GM21360 (cell line): ENCODE results near the gene SHC1.

Experiments used
- ATAC-seq: cut with Tn5 transposase; IDR thresholded peaks from one replicate; pipeline ENCODE4 v1.9.1; 2021; ENCODE audit warnings: mild to moderate bottlenecking, moderate library complexity; ENCODE audit not compliant: unreplicated experiment

SHC1 gene

DNA sequence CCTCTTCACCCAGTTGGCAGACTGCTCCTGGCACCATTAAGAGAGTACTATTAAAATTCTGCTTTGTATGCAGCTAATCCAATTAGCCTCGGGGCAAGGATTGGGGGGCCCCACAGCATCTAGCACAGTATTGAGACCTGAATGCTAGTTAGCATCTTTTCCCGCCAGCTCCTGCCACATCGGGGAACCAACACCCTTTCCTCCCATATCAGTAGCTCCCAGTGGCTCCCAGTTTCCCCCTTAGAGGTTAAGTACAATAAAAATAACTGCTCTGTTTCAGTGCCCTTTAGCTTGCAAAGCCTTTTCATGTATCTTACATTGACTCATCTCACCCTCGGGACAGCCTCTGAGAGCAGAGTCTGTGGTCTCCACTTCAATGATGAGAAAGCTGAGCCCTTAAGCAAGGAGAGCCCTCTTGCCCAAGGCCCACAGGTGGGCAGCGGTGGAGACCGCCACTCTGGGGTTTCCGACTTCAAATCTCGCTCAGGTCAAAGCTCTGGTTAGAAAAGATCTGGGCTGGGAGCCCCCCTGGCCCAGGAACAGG lies 29.8 kb downstream of the SHC1 start:
- no peak for ATAC-seq

DNA sequence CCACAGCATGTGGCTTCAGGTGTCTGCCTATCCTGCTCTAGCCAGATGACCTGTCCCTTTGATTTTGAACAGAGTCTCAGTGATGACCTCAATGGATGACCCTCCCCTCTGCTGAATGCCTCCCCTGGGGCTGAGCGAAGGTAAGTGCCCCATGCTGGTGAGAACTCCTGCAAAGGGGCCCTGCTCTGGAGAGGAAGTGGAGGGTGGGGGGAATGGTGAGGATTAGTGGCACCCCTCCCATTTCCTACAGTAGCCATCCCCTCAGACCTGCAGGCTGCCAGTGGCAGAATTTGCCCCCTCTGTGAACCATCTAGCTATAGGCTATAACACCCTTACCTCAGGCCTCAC lies 30.4 kb downstream of the SHC1 start:
- no peak for ATAC-seq

DNA sequence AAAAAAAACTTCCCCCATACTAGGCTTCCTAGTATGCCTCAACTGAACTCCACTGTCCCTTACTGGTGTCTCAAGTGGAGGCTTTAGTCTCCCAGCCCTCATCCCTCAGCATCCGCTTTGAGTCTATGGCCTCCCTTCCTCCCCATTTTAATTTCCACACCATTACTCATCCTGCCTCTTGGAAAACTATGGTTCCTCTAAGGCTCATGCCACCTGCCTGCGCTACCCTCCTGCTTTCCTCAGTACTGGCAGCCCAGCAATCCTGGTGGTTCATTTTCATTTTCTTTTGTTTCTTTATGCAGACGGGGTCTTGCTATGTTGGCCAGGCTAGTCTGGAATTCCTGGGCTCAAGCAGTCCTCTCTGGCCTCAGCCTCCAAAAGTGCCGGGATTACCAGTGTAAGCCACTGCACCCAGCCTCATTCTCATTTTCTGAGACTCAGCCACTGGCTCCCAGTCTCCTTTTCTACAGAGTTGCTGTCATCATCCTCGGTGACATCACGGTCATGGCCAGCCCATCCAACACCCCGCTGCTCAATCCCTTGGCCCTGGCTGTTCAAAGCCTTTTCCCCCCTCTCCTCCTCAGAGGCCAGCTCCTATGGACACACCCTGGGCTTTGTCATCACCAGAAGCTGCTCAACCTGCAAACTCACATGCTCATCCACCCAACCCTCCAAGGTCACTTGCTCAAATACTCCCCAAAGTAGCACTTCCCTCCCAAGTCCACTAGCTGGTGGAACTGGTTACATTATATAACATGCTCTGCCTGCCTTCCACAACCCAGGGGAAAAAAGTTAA lies 31.7 kb downstream of the SHC1 start:
- ATAC-seq = no peak

DNA sequence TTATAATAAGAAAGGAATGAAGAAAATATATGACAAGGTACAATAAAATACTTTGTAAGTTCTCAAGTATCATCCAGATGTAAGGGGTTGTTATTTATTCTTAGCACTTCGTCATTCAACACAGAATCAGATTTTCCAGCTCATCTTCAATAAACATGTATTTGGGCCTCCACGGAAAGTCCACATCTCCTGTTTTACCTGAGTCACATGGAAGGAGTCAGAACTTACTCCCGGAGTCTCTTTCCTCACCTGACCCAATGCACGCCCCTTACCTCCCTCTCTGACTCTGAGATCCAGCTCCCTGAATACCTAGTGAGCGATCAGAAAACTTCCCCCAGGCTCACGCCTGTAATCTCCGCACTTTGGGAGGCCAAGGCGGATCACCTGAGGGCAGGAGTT lies 32.6 kb downstream of the SHC1 start:
- no peak for ATAC-seq

DNA sequence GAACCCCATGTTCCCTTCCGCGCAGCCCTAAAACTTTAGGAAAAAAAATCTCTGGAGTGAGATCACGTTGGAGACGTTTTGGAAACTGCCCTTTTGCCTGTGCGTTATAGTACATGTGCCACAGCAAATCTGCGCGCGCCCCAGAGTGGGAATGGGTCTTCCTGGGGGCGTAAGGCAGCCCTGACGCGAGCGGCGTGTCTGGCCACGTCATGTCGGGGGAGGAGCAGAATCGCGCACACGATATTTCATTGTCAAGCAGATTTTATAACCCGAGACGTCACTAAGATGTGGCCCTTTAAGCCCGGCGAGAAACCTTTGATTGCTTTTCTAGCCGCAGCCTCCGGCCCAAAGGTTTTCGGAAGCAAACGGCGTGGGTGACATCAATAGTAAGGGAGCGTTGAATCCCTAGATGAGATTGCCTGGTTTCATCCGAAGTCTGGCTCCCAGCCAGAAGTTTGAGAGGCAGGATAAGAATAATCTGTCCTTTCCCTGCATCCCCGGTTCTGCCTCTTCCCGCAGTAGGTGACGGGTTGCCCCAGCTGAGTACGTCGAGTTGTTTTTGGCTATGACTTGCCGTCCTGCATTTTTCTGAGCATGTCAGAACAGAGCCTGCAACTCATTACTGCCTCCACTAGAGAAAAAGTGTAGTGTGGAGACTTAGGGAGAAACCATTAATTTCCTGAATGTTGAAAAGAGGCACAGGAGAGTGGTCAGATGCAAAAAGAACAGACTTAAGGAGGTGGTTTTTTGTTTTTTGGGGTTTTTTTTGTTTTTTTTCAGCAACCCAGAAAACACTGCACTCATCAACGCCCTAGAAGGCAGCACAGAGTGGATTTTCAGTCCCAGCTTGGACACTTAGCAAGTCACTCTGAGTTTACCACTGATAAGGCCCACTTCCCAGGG lies 33.2 kb downstream of the SHC1 start:
- ATAC-seq = peak; percentile 60

DNA sequence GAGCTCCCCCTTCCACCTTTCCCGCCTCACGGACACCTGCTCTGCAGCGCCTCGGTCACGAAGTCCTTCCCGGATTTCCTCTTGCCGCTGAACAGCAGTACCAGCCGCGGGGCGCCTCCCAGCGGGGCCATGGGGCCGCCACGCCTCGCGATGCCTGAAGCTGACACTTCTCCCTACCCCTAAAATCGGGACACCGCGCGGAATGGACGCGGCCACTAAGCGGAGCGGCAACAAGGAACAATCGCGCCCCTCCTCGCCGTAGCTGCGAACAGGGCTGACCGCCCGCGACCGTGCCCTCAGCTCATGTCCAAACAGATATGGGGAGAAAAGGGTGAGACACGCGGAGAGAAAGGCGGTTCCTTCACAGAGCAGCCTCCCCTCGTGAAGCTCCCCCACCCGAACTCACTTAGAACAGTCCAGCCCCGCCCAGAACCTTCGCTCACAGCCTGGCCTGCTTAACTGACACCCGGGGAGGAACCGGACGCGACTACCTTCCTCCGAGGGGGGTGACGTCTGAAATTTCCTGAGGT lies 33.9 kb downstream of the SHC1 start, which contains the start of gene PMVK:
TSS of gene PMVK (minus strand) at position 165 of the 530 bp plus-strand sequence. CDS start at position 131, 34 bp downstream.
- ATAC-seq = peak; percentile 58

DNA sequence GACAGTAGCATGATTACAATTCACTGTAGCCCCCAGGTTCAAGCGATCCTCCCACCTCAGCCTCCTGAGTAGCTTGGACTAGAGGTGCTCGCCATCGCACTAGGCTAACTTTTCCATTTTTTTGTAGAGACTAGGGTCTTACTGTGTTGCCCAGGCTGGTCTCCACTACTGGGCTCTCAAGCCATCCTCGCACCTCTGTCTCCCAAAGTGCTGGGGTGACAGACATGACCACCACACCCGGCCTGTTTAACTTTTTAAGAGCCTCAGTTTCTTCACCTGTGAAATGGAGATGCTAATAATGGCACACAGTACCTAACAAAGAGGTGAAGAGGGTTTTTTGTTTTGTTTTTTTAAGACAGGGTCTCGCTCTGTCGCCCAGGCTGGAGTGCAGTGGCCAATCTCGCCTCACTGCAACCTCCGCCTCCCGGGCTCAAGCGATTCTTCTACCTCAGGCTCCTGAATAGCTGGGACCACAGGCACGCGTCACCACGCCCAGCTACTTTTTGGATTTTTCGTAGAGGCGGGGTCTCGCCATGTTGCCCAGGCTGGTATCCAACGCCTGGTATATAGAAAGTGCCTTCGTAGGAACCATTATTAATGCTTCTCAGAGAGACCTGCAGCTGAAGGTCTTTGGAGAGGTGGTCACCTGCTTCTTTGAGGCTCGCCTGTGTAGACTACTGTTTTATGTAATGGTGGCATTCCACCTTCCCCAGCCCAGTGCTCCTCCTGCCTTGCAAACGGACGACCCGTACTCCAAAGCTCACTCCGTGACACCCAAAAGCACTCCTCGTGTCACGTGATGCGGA lies 34.6 kb downstream of the SHC1 start:
- ATAC-seq = no peak

DNA sequence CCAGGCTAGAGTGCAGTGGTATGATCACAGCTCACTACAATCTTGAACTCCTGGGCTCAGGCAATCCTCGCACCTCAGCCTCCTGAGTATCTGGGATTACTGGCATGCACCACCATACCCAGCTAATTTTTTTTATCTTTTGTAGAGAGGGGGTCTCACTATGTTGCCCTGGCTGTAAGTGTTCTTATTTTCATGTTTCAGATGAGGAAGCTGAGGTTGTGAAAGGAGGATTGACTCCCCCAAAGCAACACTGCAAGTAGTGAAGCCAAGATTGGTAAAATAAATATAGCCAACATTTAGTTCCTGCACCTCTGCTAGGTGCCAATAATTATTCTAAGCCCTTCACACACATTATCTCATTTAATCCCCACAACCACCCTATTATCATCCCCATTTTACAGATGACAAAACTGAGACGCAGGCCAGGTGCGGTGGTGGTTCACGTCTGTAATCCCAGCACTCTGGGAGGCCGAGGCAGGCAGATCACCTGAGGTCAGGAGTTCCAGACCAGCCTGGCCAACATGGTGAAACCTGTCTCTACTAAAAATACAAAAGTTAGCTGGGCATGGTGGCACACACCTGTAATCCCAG lies 36.1 kb downstream of the SHC1 start:
- ATAC-seq = no peak

DNA sequence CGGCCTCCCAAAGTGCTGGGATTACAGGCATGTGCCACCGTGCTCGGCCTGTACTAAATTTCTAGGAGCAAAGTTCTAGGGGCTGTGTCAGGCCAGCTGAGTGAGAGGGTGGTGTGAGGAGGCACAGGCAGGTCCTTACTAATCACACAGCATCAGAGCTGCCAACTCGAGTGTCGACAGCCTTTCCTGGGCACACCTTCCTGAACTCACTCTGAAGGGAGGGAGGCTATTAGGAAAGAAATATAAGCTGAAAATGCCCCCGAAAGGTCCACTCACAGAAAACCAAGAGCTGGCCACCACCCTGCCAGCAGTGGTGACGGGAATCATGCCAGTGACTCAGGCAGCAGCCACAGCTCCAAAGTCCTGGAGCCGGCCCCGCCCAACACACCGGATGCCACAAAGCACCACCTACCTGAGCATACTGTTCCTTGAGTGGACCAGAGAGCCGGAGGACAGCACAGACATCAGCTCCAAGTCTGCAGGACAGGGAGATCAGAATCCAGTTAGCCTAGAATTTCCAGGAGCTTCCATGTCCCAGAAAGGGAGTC lies 38.5 kb downstream of the SHC1 start:
- ATAC-seq = no peak

DNA sequence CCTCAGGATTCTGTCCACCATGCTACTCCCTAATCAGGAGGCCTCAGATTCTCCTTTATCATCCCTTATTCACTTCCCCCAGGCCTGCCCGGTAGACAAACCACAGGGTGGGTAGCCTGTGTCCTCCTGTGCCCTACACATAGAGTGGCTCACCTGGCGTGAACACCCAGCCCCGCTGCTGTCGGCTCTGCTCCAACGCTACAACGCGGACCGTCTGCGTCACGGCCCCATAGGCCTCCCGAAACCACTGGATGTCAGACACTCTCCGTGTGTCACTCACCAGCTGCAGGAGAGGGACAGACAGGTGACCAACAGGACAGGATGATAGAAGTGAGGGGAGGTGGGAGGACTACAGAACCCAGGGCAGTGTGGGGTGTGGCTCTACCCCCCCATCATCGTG lies 44.3 kb downstream of the SHC1 start:
- no peak for ATAC-seq

DNA sequence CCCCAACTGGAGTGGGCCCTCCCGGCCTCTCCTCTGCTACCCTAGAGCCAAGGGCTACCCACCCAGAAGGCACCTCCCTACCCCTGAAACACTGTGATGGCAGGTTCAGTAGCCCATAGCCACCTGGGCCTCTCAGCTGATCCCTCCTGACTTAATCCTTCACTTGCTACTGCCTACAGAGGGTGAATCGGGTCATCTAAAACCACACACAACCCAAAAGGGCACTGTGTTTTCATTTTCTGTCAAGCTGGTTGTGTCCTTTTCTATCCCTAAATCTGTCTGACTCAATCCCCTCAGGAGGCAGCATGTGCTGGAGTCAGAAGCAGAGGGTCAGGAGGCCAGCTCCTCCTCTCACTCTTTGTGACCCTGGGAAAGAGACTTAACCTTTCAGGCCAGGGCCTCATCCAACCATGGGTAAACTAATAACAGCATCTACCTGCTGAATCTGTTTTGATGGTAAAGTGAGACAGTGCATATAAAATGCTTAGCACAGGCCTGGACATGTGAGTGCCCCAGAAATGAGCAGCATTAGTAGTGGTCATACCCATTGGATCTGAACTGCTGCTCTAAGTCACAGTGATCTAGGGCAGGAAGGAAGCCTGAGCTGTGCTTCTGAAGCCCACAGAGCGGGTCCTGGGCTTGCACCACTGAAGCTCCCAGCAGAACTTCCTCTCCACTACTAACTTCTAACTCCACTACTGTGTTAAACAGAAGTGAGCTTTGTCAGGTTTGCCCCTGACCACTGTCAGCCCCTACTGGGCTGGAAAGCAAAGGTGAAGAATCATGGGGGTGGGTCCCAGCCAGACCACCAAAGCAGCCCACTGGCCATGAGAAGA lies 45.0 kb downstream of the SHC1 start:
- ATAC-seq = no peak

DNA sequence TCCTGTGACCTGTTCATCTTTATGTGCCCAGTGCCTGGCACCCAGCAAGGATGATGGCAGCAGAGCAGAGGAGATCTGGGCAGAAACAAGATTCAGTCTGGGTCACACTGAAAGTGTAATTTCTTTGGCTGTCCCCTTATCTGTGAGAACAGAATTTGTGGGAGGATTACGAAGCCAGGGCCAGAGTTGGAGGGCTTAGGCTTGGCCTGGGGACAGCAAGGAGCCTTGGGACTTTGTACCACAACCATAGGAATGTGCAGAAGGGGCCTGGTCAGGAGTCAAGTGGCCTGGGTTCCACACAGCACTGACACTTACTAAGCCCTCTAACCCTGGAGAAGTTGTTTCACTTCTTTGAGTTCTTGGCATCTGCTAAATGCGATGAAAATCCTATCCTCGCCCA lies 46.9 kb downstream of the SHC1 start:
- no peak for ATAC-seq

DNA sequence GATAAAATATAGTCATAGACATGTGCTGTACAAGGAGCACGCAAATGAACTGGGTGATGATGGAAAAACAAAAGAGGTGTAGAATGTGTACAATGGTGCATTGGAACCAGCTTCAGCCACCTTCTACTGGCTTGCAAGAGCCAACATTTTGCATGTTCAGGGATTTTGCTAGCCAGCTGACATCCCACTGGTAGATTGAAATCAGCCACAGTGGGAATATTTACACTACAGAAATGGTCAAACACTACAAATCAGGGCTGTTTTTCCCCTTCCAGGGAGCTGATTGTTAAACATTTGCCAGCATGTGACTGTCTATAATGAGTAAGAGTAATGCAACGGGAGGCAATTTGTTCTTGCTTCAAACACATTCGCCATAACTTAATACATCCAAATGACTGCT lies 57.3 kb downstream of the SHC1 start:
- ATAC-seq = no peak

DNA sequence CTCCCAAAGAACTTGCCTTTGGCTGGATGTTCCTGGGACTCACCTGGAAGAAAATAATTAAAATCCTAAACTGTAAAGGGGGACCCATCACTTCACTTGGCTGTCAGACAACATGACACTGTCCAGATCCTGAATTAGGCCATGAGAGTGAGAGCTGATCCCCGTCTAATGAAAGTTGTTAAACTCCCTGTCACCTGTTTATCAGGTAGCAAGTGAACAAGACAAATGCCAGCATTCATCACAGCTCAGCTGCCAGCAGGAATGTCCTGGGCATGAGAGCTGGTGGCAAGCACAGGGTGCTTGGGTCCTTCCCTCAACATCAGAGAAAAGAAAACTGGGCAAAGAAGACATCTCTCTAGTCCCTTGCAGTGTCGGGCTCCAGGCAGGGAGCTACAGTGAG lies 57.8 kb downstream of the SHC1 start:
- no peak for ATAC-seq
